Esophagus squamous epithelium (tissue), 4 donors: ENCODE measurements around the gene CCNY.

ENCODE experiments used
- POLR2A ChIP-seq, 4 donors: fragments of 450-650 bp; IDR thresholded peaks; one replicate each; pipeline ENCODE4 v1.6.1; 2017; ENCODE audit warnings: antibody characterized with exemption in 4 of 4, mild to moderate bottlenecking in 4 of 4, moderate library complexity in 3 of 4
- TF ChIP-seq, protein P1 (sequence below), 6 experiments: fragments of 450-650 bp in 4 of 6; fragments of 200-600 bp in 2 of 6; sonication (generic) in 2 of 6; IDR thresholded peaks; one replicate each; pipeline ENCODE4 v1.5.1; 2016 to 2019; ENCODE audit warnings: antibody characterized with exemption in 6 of 6, mild to moderate bottlenecking in 4 of 6, moderate library complexity in 4 of 6

- TF ChIP-seq, protein P1, sequence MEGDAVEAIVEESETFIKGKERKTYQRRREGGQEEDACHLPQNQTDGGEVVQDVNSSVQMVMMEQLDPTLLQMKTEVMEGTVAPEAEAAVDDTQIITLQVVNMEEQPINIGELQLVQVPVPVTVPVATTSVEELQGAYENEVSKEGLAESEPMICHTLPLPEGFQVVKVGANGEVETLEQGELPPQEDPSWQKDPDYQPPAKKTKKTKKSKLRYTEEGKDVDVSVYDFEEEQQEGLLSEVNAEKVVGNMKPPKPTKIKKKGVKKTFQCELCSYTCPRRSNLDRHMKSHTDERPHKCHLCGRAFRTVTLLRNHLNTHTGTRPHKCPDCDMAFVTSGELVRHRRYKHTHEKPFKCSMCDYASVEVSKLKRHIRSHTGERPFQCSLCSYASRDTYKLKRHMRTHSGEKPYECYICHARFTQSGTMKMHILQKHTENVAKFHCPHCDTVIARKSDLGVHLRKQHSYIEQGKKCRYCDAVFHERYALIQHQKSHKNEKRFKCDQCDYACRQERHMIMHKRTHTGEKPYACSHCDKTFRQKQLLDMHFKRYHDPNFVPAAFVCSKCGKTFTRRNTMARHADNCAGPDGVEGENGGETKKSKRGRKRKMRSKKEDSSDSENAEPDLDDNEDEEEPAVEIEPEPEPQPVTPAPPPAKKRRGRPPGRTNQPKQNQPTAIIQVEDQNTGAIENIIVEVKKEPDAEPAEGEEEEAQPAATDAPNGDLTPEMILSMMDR (IDR thresholded peaks at IDR 0.05): no peak
- no peak for TF ChIP-seq POLR2A (IDR thresholded peaks at IDR 0.05)
These were observed 109.0 kb downstream of the CCNY start for GRCh38 chr10:35445150-35445884.
